Measurements from ENCODE around the gene ASB13.

GRCh38 chr10:5645944-5646617 lies 20.3 kb downstream of the ASB13 start:
- TF ChIP-seq POLR2AphosphoS5 (IDR thresholded peaks at IDR 0.05; ENCODE audit: low read depth, low read length) (no peak), MAX (IDR thresholded peaks at IDR 0.05) (no peak), CTCF (IDR thresholded peaks at IDR 0.05 in 2 of 3, conservative IDR thresholded peaks at IDR 0.05 in 1 of 3; ENCODE audit: borderline replicate concordance in 1 of 3, insufficient read depth in 1 of 3, low read depth in 2 of 3, low read length in 2 of 3) (no peak), TCF7L2 (IDR thresholded peaks at IDR 0.05; ENCODE audit: borderline replicate concordance, extremely low read depth, insufficient read depth, insufficient read length) (no peak), EZH2 (IDR thresholded peaks at IDR 0.05) (no peak), POLR2A (IDR thresholded peaks at IDR 0.05; ENCODE audit: borderline replicate concordance, extremely low read depth, insufficient read depth, insufficient read length) (no peak), ATF3 (IDR thresholded peaks at IDR 0.05) (no peak)

Measured in HCT116 (cell line).